Measurements from ENCODE around the gene DICER1.

DICER1 gene

DNA sequence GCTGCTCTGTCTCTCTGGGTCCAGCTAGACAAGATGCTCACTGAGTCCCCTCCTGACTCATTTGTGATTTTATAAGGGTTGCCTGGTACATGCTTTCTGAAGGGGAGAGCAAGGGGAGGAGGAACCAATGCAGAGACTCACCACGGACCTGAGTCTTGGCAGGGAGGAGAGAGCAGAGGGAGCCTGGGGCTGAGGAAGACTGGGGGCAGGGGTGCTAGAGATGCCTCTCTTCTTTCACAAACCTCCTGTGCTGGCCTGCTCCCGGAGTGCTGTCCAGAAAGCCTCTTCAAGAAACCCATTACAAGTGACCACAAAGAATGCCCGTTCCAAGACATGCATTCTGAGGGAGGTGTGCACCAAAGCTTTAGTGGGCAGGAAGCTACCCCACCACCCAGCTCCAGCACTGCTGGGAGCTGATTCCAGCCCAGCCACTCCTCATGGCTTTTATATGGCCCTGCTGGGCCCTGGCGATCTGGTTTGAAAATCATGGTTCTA, 33.1 kb upstream of the DICER1 start:
- Mint-ChIP-seq H3K9me3 (peaks cover 16% of the 10 kb centered on the region), H3K27me3 (ENCODE audit: low read depth) (peaks cover 3% of the 10 kb centered on the region), H3K4me3 (peak overlapping the region in 1 of 3 experiments; percentile 42), H3K27ac (peak overlapping the region; percentile 53 to 80 (median 66)), H3K36me3 (ENCODE audit: low read depth) (peaks cover 31% of the 10 kb centered on the region), H3K4me1 (peaks cover 59% of the 10 kb centered on the region)
- TF ChIP-seq, protein P1, sequence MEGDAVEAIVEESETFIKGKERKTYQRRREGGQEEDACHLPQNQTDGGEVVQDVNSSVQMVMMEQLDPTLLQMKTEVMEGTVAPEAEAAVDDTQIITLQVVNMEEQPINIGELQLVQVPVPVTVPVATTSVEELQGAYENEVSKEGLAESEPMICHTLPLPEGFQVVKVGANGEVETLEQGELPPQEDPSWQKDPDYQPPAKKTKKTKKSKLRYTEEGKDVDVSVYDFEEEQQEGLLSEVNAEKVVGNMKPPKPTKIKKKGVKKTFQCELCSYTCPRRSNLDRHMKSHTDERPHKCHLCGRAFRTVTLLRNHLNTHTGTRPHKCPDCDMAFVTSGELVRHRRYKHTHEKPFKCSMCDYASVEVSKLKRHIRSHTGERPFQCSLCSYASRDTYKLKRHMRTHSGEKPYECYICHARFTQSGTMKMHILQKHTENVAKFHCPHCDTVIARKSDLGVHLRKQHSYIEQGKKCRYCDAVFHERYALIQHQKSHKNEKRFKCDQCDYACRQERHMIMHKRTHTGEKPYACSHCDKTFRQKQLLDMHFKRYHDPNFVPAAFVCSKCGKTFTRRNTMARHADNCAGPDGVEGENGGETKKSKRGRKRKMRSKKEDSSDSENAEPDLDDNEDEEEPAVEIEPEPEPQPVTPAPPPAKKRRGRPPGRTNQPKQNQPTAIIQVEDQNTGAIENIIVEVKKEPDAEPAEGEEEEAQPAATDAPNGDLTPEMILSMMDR (IDR thresholded peaks at IDR 0.05; ENCODE audit: unreplicated experiment in 3 of 3): no peak

DNA sequence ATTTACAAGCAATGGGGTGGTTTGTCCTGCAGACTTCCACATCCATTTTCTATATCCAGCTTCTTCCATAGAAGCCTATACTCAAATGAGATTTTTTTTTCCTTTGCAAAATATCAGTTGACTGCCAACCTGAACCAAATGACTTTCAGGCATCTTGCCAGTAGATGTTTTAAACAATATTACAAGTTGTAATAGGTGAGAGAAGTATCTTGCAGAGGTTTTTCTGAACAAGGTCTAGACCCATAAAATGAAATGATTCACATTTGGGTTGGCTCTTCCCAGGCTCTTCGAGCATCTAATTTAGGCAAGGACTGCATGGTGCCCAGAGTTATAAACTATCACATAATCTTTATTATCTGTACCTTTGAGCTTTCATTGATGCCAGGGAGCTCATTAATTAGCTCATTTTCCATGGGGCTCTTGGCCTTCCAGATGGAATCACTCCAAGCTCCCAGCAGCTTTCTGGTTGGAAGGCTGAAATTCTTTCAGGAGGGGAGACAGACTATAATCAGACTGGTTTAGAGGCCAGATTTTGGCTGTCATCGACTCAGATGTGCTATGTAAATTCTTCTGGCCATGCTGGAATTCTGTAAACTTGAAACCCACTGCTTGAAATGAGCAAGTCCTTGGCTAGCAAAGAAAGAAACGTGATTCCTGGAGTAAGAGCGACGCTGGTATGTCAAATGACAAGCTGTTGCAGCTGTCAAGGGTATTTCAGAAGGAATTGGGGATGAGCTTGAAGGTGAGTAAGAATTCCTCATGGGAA, 32.2 kb upstream of the DICER1 start:
- H3K4me3 Mint-ChIP-seq: peak overlapping the region in 2 of 3 experiments; percentile 8 to 36
- peaks cover 32% of the 10 kb centered on the region for H3K36me3 Mint-ChIP-seq (ENCODE audit: low read depth)
- TF ChIP-seq, protein P1 (IDR thresholded peaks at IDR 0.05; ENCODE audit: unreplicated experiment in 3 of 3): no peak
- H3K9me3 Mint-ChIP-seq: peaks cover 16% of the 10 kb centered on the region
- H3K4me1 Mint-ChIP-seq: peaks cover 65% of the 10 kb centered on the region
- peaks cover 3% of the 10 kb centered on the region for H3K27me3 Mint-ChIP-seq (ENCODE audit: low read depth)
- H3K27ac Mint-ChIP-seq: peak overlapping the region; percentile 53 to 80 (median 66)

DNA sequence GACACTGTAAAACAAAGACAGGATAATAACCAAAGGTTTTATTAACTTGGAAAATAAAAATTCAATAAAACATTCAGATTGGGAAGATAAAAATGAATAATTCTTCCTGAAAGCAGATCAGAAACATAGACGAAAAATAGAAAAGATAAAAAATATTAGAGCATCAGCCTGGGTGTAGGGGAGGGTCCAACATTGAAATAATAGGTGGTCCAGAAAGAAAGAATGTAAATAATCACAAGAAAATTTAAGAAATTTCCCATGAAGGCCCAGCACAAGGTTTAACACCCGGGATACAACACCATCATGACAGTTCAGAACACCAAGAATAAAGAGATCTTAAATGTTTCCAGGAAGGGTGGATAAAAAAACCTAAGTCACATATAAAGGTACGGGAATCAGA, 31.1 kb upstream of the DICER1 start:
- Mint-ChIP-seq H3K9me3 (peaks cover 16% of the 10 kb centered on the region), H3K4me1 (peaks cover 72% of the 10 kb centered on the region), H3K27me3 (ENCODE audit: low read depth) (peaks cover 3% of the 10 kb centered on the region), H3K4me3 (no peak overlapping the region), H3K36me3 (ENCODE audit: low read depth) (peaks cover 32% of the 10 kb centered on the region), H3K27ac (peak overlapping the region in 1 of 3 experiments; percentile 23)
- TF ChIP-seq, protein P1 (IDR thresholded peaks at IDR 0.05; ENCODE audit: unreplicated experiment in 3 of 3): no peak

DNA sequence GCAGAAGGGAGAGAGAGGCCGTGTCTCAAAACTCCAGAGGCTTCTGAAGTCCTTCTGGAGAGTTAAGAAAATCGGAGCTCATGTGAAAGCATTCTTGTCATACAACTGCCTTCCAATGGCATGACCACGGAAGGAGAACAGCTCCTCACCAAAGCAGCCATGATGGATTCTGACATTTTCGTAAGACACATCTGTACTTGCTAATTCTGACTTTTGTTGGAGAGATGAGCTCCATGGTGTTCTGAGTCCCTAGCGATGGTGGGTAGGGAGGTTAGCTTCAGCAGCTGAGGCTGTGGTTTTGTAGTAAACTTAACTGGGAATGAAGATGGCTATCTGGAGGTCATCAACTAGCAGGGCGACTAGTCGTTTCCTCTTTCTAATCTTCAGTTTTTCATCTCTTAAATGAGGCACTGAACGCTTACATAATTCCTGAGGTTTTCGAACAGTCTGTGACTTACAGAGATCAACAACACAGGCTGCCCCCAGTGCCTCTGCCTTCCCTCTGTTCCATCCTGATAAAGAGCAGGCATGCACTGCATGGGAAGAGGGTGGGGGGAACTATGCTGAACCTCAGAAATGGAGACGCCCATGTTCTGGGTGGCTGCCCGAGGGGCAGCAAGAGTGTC, 28.6 kb upstream of the DICER1 start:
- H3K27me3 Mint-ChIP-seq (ENCODE audit: low read depth): peaks cover 3% of the 10 kb centered on the region
- peak overlapping the region; percentile 94 to 98 (median 96) for H3K27ac Mint-ChIP-seq
- H3K36me3 Mint-ChIP-seq (ENCODE audit: low read depth): peaks cover 37% of the 10 kb centered on the region
- H3K4me1 Mint-ChIP-seq: peaks cover 70% of the 10 kb centered on the region
- H3K4me3 Mint-ChIP-seq: peak overlapping the region in 2 of 3 experiments; percentile 46 to 63
- H3K9me3 Mint-ChIP-seq: peaks cover 16% of the 10 kb centered on the region
- TF ChIP-seq, protein P1 (IDR thresholded peaks at IDR 0.05; ENCODE audit: unreplicated experiment in 3 of 3): no peak

DNA sequence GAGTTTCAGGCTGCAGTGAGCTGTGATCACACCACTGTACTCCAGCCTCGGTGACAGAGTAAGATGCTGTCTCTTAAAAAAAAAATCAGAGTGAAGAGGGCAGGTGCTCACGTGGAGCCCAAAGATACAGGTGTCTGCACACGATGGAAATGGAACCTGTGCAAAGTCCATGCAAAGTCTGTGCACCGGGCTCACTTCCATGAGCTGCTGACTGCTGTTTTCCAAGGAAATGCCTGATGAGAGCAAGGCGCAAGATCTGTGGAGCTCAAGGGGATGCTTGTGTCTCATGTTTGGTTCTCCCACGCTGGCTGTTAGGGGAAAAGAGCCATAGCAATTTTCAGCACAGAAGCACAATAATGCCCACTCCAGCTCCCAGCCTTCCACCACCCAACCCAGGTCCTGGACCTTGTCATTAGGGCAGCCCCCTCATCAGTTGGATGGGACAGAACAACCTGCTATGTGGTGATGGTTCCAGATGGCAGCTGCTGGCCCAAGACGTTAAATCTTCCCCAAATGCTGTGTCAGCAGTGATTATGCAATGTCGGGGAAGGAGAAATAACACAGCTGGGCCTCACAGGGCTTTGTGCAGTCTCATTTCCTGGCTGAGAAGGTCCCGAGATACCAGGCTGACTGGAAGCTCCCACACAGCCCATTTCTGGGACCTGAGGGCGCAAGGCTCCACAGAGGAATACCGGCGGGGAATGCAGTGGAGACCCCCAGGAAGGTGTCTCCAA, 27.9 kb upstream of the DICER1 start:
- peak overlapping the region; percentile 94 to 98 (median 96) for H3K27ac Mint-ChIP-seq
- peaks cover 3% of the 10 kb centered on the region for H3K27me3 Mint-ChIP-seq (ENCODE audit: low read depth)
- peak overlapping the region; percentile 30 to 63 (median 46) for H3K4me3 Mint-ChIP-seq
- H3K36me3 Mint-ChIP-seq (ENCODE audit: low read depth): peaks cover 39% of the 10 kb centered on the region
- peaks cover 70% of the 10 kb centered on the region for H3K4me1 Mint-ChIP-seq
- peaks cover 16% of the 10 kb centered on the region for H3K9me3 Mint-ChIP-seq
- TF ChIP-seq, protein P1 (IDR thresholded peaks at IDR 0.05; ENCODE audit: unreplicated experiment in 3 of 3): no peak

Data from nephron (organoid).